ENCODE results near the gene ZNF785. TPM values are rescaled to one million over a fixed set of nuclear protein-coding genes. Genes with fewer than 3 reads are reported as not detected.
A peak's percentile ranks its signal among the peaks of the same experiment; 100 is the strongest.

The ZNF785 gene
- total and polyA plus RNA-seq, 2 of the 13 experiments (the other 11 are each of a cell fraction or from before 2014, with no cell fraction given) = 0.01 TPM; not detected in 1

DNA sequence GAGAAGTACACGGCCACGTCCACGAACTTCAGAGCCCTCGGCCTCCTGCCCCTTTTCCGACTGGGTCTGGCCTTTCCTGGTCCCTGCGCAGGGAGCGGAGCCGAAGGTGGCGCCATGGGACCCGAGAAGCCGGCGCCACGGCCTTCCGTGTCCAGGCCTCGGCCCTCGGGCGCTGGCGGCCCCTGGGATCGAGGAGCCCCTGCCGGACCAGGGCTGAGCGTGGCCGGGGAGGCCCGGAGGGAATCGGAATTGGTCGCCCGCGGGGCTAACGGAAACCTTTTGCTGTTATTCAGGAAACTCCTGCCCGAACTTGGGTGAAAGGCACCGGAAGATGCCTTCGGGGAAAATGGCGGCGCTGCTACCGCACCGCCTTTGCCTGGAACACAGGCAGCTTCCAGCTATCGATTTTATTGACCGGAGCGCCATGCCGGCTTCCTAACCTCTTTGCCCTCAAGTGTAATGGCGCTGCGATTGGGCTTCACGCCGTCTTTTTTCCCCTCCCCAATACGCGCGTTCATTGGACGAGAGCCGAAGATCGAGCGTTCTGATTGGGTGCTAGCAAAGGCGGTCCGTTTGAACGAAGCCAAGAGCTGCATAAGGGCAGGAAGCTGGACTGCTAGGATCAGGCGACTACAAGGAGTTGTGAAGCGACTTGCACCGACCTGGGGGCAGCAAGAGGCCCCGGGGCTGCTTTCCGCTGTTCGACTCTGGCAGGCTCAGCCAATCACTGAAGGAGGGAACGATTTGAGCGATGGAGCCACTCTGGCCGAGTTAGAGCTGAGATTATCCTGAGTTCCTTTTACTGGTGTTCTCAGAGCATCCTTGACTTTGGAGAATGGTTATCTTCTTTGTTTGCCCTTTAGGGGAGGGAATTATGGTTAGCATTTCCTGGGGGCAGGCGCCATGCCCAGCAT is 24.7 kb upstream of the ZNF785 start, which contains the start of gene ZNF689 (continued):
- peak; percentile 99; the same call in 1 of the 2 replicates for TF ChIP-seq ZNF333 (CRISPR knock-in tag; IDR thresholded peaks at IDR 0.05; ENCODE audit: borderline replicate concordance)
- TF ChIP-seq ZSCAN9 (CRISPR knock-in tag; IDR thresholded peaks at IDR 0.05; ENCODE audit: borderline replicate concordance) = peak; percentile 83; the same call in 1 of the 2 replicates
- peak; percentile 91 for TF ChIP-seq ZNF367 (CRISPR knock-in tag; IDR thresholded peaks at IDR 0.05; ENCODE audit: borderline replicate concordance)
- TF ChIP-seq ZZZ3 (CRISPR knock-in tag; IDR thresholded peaks at IDR 0.05; ENCODE audit: borderline replicate concordance) = 0 out of 2 replicates have a peak, but pooled peaks have one; percentile 86
- TF ChIP-seq KLF16 (CRISPR knock-in tag; IDR thresholded peaks at IDR 0.05) = peak in 1 of 2 experiments; percentile 99; a peak in 2 of 4 replicates
- TF ChIP-seq HOXA7 (CRISPR knock-in tag; IDR thresholded peaks at IDR 0.05) = no peak
- no peak for TF ChIP-seq ZNF674 (CRISPR knock-in tag; IDR thresholded peaks at IDR 0.05; ENCODE audit: low read depth)
- peak; percentile 97 for TF ChIP-seq KAT8 (CRISPR knock-in tag; IDR thresholded peaks at IDR 0.05)
- TF ChIP-seq PTBP1 (IDR thresholded peaks at IDR 0.05; ENCODE audit: low read depth, low read length, poor library complexity, severe bottlenecking) = peak; percentile 33
- TF ChIP-seq JUND (CRISPR knock-in tag; IDR thresholded peaks at IDR 0.05) = no peak
- peak; percentile 86 for TF ChIP-seq ZNF768 (CRISPR knock-in tag; IDR thresholded peaks at IDR 0.05)
- TF ChIP-seq, protein P1, sequence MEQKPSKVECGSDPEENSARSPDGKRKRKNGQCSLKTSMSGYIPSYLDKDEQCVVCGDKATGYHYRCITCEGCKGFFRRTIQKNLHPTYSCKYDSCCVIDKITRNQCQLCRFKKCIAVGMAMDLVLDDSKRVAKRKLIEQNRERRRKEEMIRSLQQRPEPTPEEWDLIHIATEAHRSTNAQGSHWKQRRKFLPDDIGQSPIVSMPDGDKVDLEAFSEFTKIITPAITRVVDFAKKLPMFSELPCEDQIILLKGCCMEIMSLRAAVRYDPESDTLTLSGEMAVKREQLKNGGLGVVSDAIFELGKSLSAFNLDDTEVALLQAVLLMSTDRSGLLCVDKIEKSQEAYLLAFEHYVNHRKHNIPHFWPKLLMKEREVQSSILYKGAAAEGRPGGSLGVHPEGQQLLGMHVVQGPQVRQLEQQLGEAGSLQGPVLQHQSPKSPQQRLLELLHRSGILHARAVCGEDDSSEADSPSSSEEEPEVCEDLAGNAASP (CRISPR knock-in tag; IDR thresholded peaks at IDR 0.05; ENCODE audit: borderline replicate concordance) = peak; percentile 69
- peak; percentile 73 for TF ChIP-seq ESRRA (CRISPR knock-in tag; IDR thresholded peaks at IDR 0.05; ENCODE audit: low read depth)
- no peak for TF ChIP-seq FOXA1 (IDR thresholded peaks at IDR 0.05)
- 0 out of 2 replicates have a peak, but pooled peaks have one; percentile 20 for TF ChIP-seq FOXA1 (CRISPR knock-in tag; IDR thresholded peaks at IDR 0.05)
- TF ChIP-seq, protein P2, sequence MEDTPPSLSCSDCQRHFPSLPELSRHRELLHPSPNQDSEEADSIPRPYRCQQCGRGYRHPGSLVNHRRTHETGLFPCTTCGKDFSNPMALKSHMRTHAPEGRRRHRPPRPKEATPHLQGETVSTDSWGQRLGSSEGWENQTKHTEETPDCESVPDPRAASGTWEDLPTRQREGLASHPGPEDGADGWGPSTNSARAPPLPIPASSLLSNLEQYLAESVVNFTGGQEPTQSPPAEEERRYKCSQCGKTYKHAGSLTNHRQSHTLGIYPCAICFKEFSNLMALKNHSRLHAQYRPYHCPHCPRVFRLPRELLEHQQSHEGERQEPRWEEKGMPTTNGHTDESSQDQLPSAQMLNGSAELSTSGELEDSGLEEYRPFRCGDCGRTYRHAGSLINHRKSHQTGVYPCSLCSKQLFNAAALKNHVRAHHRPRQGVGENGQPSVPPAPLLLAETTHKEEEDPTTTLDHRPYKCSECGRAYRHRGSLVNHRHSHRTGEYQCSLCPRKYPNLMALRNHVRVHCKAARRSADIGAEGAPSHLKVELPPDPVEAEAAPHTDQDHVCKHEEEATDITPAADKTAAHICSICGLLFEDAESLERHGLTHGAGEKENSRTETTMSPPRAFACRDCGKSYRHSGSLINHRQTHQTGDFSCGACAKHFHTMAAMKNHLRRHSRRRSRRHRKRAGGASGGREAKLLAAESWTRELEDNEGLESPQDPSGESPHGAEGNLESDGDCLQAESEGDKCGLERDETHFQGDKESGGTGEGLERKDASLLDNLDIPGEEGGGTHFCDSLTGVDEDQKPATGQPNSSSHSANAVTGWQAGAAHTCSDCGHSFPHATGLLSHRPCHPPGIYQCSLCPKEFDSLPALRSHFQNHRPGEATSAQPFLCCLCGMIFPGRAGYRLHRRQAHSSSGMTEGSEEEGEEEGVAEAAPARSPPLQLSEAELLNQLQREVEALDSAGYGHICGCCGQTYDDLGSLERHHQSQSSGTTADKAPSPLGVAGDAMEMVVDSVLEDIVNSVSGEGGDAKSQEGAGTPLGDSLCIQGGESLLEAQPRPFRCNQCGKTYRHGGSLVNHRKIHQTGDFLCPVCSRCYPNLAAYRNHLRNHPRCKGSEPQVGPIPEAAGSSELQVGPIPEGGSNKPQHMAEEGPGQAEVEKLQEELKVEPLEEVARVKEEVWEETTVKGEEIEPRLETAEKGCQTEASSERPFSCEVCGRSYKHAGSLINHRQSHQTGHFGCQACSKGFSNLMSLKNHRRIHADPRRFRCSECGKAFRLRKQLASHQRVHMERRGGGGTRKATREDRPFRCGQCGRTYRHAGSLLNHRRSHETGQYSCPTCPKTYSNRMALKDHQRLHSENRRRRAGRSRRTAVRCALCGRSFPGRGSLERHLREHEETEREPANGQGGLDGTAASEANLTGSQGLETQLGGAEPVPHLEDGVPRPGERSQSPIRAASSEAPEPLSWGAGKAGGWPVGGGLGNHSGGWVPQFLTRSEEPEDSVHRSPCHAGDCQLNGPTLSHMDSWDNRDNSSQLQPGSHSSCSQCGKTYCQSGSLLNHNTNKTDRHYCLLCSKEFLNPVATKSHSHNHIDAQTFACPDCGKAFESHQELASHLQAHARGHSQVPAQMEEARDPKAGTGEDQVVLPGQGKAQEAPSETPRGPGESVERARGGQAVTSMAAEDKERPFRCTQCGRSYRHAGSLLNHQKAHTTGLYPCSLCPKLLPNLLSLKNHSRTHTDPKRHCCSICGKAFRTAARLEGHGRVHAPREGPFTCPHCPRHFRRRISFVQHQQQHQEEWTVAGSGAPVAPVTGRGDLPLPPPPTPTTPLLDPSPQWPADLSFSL (CRISPR knock-in tag; IDR thresholded peaks at IDR 0.05) = no peak
